Ishikawa (cell line): ENCODE data around the gene DCAF5.
A peak's percentile ranks its signal among the peaks of the same experiment; 100 is the strongest.

Experiments used
- CEBPB ChIP-seq: IDR thresholded peaks from 2 replicates; pipeline ENCODE4 v1.6.1; 2012
- CREB1 ChIP-seq: IDR thresholded peaks from 2 replicates; pipeline ENCODE4 v1.6.1; 2012; ENCODE audit warnings: low read depth
- EGR1 ChIP-seq: IDR thresholded peaks from 2 replicates; pipeline ENCODE4 v1.6.1; 2012
- EP300 ChIP-seq: IDR thresholded peaks from 2 replicates; pipeline ENCODE4 v1.6.1; 2012; ENCODE audit warnings: borderline replicate concordance
- FOXM1 ChIP-seq: IDR thresholded peaks from 2 replicates; pipeline ENCODE4 v1.6.1; 2012; ENCODE audit warnings: low read depth, borderline replicate concordance
- NFIC ChIP-seq: IDR thresholded peaks from 2 replicates; pipeline ENCODE4 v1.6.1; 2012
- RAD21 ChIP-seq: IDR thresholded peaks from 2 replicates; pipeline ENCODE4 v1.6.1; 2012; ENCODE audit warnings: low read depth
- TAF1 ChIP-seq: IDR thresholded peaks from 2 replicates; pipeline ENCODE4 v1.6.1; 2012; ENCODE audit warnings: low read depth, mild to moderate bottlenecking
- TCF12 ChIP-seq: IDR thresholded peaks from 2 replicates; pipeline ENCODE4 v1.6.1; 2012; ENCODE audit warnings: low read depth
- TEAD4 ChIP-seq: IDR thresholded peaks from 2 replicates; pipeline ENCODE4 v1.6.1; 2012
- YY1 ChIP-seq: IDR thresholded peaks from 2 replicates; pipeline ENCODE4 v1.6.1; 2012; ENCODE audit warnings: low read depth
- ZBTB7A ChIP-seq: IDR thresholded peaks from 2 replicates; pipeline ENCODE4 v1.6.1; 2012; ENCODE audit warnings: low read depth
- TF ChIP-seq, protein P1 (sequence below): IDR thresholded peaks from 2 replicates; pipeline ENCODE4 v1.6.1; 2012
- TF ChIP-seq, protein P2 (sequence below): IDR thresholded peaks from 2 replicates; pipeline ENCODE4 v1.6.1; 2012; ENCODE audit warnings: low read depth, mild to moderate bottlenecking
- TF ChIP-seq, protein P3 (sequence below): IDR thresholded peaks from 2 replicates; pipeline ENCODE4 v1.6.1; 2012

Gene DCAF5

DNA sequence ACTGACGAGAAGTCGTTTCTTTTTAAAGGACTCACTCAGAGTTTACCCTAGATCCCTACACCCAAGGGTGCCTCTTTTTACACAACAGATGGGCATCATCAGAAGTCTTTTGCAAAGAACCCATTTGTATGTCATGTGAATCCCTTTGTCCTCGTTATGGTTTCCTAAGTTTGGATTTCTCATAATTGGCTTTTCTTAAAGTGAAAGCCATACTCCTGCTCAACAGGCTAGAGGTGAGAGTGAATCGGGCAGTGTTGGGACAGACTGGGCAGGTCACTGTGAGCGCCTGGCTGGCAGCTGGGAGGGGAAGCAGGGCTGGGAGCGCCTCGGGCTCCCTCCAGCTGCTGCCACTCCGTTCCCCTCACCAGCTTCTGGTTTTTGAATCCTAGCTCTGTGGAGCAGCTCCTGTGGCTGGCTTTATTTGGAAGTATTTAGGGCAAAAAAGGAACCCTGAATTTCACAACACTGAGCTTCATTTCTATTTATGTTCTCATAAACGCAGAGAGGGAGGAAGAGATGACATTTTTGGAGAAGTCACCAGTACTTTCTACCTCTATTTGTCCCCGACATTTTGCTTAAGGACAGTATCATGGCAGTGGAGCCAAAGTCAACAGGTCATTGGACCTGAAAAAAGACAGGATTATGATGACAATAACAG is 110.0 kb downstream of the DCAF5 start:
- TF ChIP-seq YY1 (no peak), TEAD4 (no peak), EGR1 (no peak), TAF1 (no peak), ZBTB7A (no peak), EP300 (no peak), FOXM1 (no peak), CEBPB (no peak), RAD21 (no peak), TCF12 (no peak), NFIC (no peak), CREB1 (no peak)
- TF ChIP-seq, protein P1, sequence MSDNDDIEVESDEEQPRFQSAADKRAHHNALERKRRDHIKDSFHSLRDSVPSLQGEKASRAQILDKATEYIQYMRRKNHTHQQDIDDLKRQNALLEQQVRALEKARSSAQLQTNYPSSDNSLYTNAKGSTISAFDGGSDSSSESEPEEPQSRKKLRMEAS: no peak
- TF ChIP-seq, protein P2, sequence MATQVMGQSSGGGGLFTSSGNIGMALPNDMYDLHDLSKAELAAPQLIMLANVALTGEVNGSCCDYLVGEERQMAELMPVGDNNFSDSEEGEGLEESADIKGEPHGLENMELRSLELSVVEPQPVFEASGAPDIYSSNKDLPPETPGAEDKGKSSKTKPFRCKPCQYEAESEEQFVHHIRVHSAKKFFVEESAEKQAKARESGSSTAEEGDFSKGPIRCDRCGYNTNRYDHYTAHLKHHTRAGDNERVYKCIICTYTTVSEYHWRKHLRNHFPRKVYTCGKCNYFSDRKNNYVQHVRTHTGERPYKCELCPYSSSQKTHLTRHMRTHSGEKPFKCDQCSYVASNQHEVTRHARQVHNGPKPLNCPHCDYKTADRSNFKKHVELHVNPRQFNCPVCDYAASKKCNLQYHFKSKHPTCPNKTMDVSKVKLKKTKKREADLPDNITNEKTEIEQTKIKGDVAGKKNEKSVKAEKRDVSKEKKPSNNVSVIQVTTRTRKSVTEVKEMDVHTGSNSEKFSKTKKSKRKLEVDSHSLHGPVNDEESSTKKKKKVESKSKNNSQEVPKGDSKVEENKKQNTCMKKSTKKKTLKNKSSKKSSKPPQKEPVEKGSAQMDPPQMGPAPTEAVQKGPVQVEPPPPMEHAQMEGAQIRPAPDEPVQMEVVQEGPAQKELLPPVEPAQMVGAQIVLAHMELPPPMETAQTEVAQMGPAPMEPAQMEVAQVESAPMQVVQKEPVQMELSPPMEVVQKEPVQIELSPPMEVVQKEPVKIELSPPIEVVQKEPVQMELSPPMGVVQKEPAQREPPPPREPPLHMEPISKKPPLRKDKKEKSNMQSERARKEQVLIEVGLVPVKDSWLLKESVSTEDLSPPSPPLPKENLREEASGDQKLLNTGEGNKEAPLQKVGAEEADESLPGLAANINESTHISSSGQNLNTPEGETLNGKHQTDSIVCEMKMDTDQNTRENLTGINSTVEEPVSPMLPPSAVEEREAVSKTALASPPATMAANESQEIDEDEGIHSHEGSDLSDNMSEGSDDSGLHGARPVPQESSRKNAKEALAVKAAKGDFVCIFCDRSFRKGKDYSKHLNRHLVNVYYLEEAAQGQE: no peak
- TF ChIP-seq, protein P3, sequence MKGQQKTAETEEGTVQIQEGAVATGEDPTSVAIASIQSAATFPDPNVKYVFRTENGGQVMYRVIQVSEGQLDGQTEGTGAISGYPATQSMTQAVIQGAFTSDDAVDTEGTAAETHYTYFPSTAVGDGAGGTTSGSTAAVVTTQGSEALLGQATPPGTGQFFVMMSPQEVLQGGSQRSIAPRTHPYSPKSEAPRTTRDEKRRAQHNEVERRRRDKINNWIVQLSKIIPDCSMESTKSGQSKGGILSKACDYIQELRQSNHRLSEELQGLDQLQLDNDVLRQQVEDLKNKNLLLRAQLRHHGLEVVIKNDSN: no peak

DNA sequence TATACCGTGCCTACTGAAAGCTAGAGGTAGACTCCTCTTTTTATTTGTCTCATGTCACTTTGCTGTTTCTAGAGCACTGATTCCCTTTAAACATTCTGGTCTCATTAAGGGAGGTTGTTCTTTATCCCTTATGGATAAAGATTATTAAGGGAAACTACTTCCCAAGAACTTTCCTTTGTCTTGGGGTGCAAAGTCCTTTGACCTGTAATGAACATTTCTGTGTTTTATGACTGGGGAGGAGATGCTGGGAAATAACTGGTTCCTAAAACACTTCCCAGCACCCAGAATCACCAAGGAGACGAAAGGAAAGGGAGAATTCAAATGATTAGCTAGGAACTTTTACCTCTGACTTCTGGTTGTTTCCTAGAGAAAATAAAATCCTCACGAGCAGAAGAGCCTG is 110.6 kb downstream of the DCAF5 start:
- TF ChIP-seq TAF1 (no peak), YY1 (no peak), TEAD4 (no peak), NFIC (no peak), FOXM1 (no peak), RAD21 (no peak)

DNA sequence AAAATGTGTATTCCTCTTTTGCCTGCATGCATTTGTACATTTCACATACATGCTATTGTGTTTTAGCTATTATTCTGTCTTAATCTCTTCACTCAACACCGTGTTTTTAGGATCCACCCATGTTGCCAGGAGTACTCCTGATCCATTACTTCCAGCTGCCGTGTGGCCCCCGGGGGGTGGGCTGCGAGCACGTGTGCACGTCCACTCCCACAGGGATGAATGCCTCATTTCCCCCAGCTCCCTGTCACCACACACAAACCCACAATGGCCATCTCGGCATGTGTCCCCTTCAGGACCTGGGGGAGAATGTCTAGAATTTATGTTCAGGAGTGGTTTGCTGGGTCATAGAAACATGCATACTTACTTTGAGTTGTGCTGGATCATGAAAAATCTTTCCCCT is 111.1 kb downstream of the DCAF5 start:
- no peak for TF ChIP-seq CREB1
- TF ChIP-seq, protein P3: no peak
- no peak for TF ChIP-seq TEAD4
- TF ChIP-seq, protein P1: no peak
- no peak for TF ChIP-seq TAF1
- TF ChIP-seq NFIC: no peak
- TF ChIP-seq YY1: no peak
- no peak for TF ChIP-seq CEBPB
- TF ChIP-seq, protein P2: no peak

DNA sequence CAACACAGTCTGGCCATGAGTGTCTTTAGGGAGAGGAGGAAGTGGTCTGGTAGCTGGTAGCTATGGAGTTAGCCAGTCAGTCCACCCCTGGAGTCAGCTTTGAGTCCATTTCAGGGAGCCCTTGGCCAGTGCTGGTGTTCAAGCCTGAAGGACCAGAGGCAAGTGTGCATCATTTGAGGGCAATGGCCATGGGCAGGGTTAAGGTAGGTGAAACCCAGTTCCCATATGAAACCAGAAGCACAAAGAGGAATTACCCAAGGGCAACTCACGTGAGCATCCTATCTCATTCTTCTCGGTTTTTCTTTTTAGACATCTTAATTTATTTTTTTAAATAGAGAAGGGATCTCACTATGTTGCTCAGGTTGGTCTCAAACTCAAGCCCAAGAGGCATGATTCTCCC is 112.6 kb downstream of the DCAF5 start:
- TF ChIP-seq YY1: no peak
- TF ChIP-seq CREB1: no peak
- TF ChIP-seq NFIC: no peak
- TF ChIP-seq, protein P3: no peak

DNA sequence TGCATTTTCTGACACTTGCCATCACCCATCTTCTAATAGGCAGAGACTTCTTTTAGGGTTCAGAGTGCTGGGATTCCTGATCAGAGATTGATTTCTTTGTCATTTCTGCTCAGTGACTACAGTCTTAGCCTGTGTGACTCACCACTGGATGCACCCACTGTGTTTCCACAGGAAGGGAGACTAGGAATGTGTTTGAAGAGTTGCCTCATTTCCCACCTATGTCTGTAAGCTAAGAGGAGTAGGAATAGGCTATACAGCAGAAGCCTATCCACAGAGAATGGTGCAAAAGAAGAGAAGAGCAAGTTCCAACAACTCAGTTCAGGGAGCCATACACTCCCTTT is 113.7 kb downstream of the DCAF5 start:
- TF ChIP-seq CEBPB (no peak; the same call in 1 of the 2 replicates), EP300 (0 out of 2 replicates have a peak, but pooled peaks have one; percentile 22), CREB1 (no peak), TEAD4 (peak; percentile 56), NFIC (no peak)

DNA sequence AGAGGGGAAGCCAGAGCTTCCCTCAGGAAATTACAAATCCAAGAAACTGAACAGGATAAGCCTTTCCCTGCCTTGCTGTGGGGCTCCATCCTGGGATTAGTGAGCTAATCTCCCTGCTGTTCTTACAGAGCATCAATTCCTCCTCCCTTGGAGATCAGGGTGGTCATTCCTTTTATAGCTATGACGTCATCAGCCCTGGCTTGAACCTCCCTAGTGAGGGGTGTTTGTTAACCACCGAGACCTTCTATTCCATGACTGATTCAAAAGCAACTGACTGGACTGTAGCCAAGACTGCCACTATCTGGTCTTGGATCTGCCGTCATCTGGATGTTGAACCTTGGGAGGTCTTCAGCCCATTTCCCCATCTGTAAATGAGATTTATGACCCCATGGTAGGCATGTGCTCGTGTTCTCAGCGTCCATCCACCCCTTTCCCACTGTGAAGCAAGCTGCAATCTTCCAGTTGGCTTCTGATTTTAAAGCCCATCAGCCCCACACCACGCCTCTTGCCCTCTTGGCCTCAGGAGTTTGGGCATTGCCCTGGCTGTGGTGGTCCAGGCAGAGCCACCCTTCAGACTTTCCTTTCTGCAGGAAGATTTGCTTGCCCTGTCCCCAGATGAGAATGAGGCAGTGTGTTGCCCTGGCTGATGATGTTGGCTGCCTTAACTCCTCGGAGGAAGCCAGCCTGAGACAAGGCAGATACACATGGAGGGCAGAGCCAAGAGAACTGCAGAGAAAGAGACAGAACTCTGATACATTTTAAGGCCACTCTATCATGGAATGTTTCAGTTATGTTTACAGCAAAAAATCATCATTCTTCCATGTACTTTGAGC is 114.2 kb downstream of the DCAF5 start:
- no peak for TF ChIP-seq TEAD4
- no peak for TF ChIP-seq EGR1
- TF ChIP-seq EP300: no peak
- no peak for TF ChIP-seq CREB1
- TF ChIP-seq ZBTB7A: no peak
- TF ChIP-seq, protein P2: no peak
- TF ChIP-seq CEBPB: no peak
- TF ChIP-seq TCF12: no peak
- TF ChIP-seq, protein P3: no peak
- TF ChIP-seq YY1: no peak
- TF ChIP-seq NFIC: no peak
- TF ChIP-seq RAD21: no peak
- TF ChIP-seq TAF1: no peak
- TF ChIP-seq, protein P1: no peak
